ENCODE measurements around the gene GPD1. TPM values are rescaled to one million over a fixed set of nuclear protein-coding genes. Genes with fewer than 3 reads are reported as not detected.
A peak's percentile ranks its signal among the peaks of the same experiment; 100 is the strongest.

The GPD1 gene
- total and polyA plus RNA-seq, 10 of the 15 experiments (the other 5 are each of a cell fraction or from before 2014, with no cell fraction given) = 0.04 to 0.61 (median 0.26) TPM; not detected in 1

- BruUV-seq (replicated peaks) = TSS peak; percentile 16
- in situ Hi-C loops (cut with MboI) = no loop called here
- CTCF ChIA-PET = interaction anchor here (0.9 to 2.3 kb wide), 3 partner anchors 15 to 56 kb away, joined by 3 to 8 read pairs (median 4); partner anchors contain the start of gene COX14
These were observed 41.6 kb downstream of the GPD1 start for GRCh38 chr12:50145439-50145838.

GRCh38 chr12:50147281-50147680 is 43.5 kb downstream of the GPD1 start:
- Histone ChIP-seq H3K79me2 (ENCODE audit: control insufficient read depth, insufficient read depth, low read length) (no peaks in the 10 kb centered on the region; the same call in 1 of the 2 replicates), H3K36me3 (ENCODE audit: control insufficient read depth in 2 of 2, insufficient read depth in 2 of 2, low read length in 1 of 2) (no peaks in the 10 kb centered on the region; a peak in 2 of 4 replicates), H3K4me3 (no peak overlapping the region), H3K9ac (ENCODE audit: control insufficient read depth, insufficient read depth, low read length) (no peak overlapping the region), H2AFZ (ENCODE audit: control insufficient read depth, low read depth, low read length) (no peak overlapping the region), H3K27me3 (replicated peaks in 1 of 2; ENCODE audit: control insufficient read depth in 2 of 2, insufficient read depth in 2 of 2, low read length in 1 of 2) (no peaks in the 10 kb centered on the region), H3K9me3 (replicated peaks; ENCODE audit: control insufficient read depth, insufficient read depth, low read length) (no peaks in the 10 kb centered on the region), H4K20me1 (ENCODE audit: control insufficient read depth, insufficient read depth) (no peaks in the 10 kb centered on the region), H3K4me2 (ENCODE audit: control insufficient read depth, insufficient read depth) (no peak overlapping the region), H3K4me1 (ENCODE audit: control insufficient read depth, insufficient read depth, low read length) (no peaks in the 10 kb centered on the region), H3K27ac (ENCODE audit: control insufficient read depth, insufficient read depth) (no peak overlapping the region)
- in situ Hi-C loops (cut with MboI) = no loop called here
- ChIA-PET POLR2A (interaction anchor here (0.6 to 1.5 kb wide), 4 partner anchors 14 to 394 kb away, joined by 3 to 4 read pairs (median 4); no protein-coding TSS in a partner anchor), RAD21 (ENCODE audit: unreplicated experiment) (no interaction called here), CTCF (interaction anchor here (0.6 to 2.3 kb wide), 6 partner anchors 15 to 167 kb away, joined by 3 to 8 read pairs (median 4); partner anchors contain the start of gene COX14), SMC1A (ENCODE audit: uncharacterized antibody, unreplicated experiment) (interaction anchor here (1.4 to 2.8 kb wide), 3 partner anchors 9 to 137 kb away, joined by 3 to 12 read pairs (median 5); no protein-coding TSS in a partner anchor)
- ATAC-seq = no peak
- intact Hi-C loops (cut with micrococcal nuclease; ENCODE audit: unreplicated experiment) = no loop called here
- DNase-seq (ENCODE audit: low read depth, low spot score) = no peak
- no TSS peak for BruUV-seq (replicated peaks)
- TF ChIP-seq CEBPB (IDR thresholded peaks at IDR 0.05; ENCODE audit: borderline replicate concordance in 1 of 2, low read depth in 2 of 2, low read length in 2 of 2) (no peak), JUNB (IDR thresholded peaks at IDR 0.05) (no peak), SKIL (IDR thresholded peaks at IDR 0.05; ENCODE audit: low read depth, poor library complexity, severe bottlenecking) (no peak), IRF4 (IDR thresholded peaks at IDR 0.05; ENCODE audit: low read depth, low read length) (no peak), FOXM1 (IDR thresholded peaks at IDR 0.05; ENCODE audit: low read depth, low read length) (no peak), NR2C2 (IDR thresholded peaks at IDR 0.05; ENCODE audit: borderline replicate concordance, control insufficient read depth, insufficient read length, low read depth) (no peak), NBN (IDR thresholded peaks at IDR 0.05) (no peak), SREBF2 (IDR thresholded peaks at IDR 0.05; ENCODE audit: low read length) (no peak), MTA3 (IDR thresholded peaks at IDR 0.05; ENCODE audit: borderline replicate concordance, low read length) (no peak), BHLHE40 (IDR thresholded peaks at IDR 0.05; ENCODE audit: borderline replicate concordance in 1 of 2, low read depth in 2 of 2, low read length in 1 of 2) (no peak), BACH1 (IDR thresholded peaks at IDR 0.05; ENCODE audit: borderline replicate concordance) (no peak)
- FAIRE-seq = no peak
- WGBS (ENCODE audit: insufficient coverage, insufficient replicate concordance, low lambda C conversion rate, missing lambda C conversion rate) = 100% methylated on average over 3 of the region's 4 CpGs

More at GRCh38 chr12:50145439-50145838, 41.6 kb downstream of the GPD1 start:
- Histone ChIP-seq H3K4me3 (no peak overlapping the region), H3K27ac (ENCODE audit: control insufficient read depth, insufficient read depth) (no peak overlapping the region), H3K79me2 (ENCODE audit: control insufficient read depth, insufficient read depth, low read length) (no peaks in the 10 kb centered on the region; the same call in 1 of the 2 replicates), H3K9ac (ENCODE audit: control insufficient read depth, insufficient read depth, low read length) (no peak overlapping the region), H4K20me1 (ENCODE audit: control insufficient read depth, insufficient read depth) (no peaks in the 10 kb centered on the region), H3K36me3 (ENCODE audit: control insufficient read depth in 2 of 2, insufficient read depth in 2 of 2, low read length in 1 of 2) (peaks cover 0 to 2% of the 10 kb centered on the region in 2 experiments; a peak in 3 of 4 replicates), H2AFZ (ENCODE audit: control insufficient read depth, low read depth, low read length) (no peak overlapping the region), H3K4me1 (ENCODE audit: control insufficient read depth, insufficient read depth, low read length) (no peaks in the 10 kb centered on the region), H3K4me2 (ENCODE audit: control insufficient read depth, insufficient read depth) (no peak overlapping the region), H3K9me3 (replicated peaks; ENCODE audit: control insufficient read depth, insufficient read depth, low read length) (no peaks in the 10 kb centered on the region), H3K27me3 (replicated peaks in 1 of 2; ENCODE audit: control insufficient read depth in 2 of 2, insufficient read depth in 2 of 2, low read length in 1 of 2) (no peaks in the 10 kb centered on the region)
- ChIA-PET SMC1A (ENCODE audit: uncharacterized antibody, unreplicated experiment) (interaction anchor here (2.8 kb wide), 1 partner anchor 11 kb away, joined by 12 read pairs; no protein-coding TSS in a partner anchor), RAD21 (ENCODE audit: unreplicated experiment) (no interaction called here), POLR2A (no interaction called here)
- FAIRE-seq (no peak), ATAC-seq (no peak), DNase-seq (ENCODE audit: low read depth, low spot score) (no peak)
- WGBS (ENCODE audit: insufficient coverage, insufficient replicate concordance, low lambda C conversion rate, missing lambda C conversion rate) = 97% methylated on average over 2 of the region's 2 CpGs
- intact Hi-C loops (cut with micrococcal nuclease; ENCODE audit: unreplicated experiment) = no loop called here
- TF ChIP-seq HSF1 (IDR thresholded peaks at IDR 0.05; ENCODE audit: low read depth, low read length) (no peak), NFXL1 (IDR thresholded peaks at IDR 0.05; ENCODE audit: borderline replicate concordance) (no peak), ZZZ3 (IDR thresholded peaks at IDR 0.05; ENCODE audit: control insufficient read depth, insufficient read length, low read depth) (no peak)

All from GM12878 (cell line).